HCEC 1CT (cell line): ENCODE data around the gene VCAN.
"Not testable (repeated sequence)": the region's sequence is repeated elsewhere in the genome, so short reads cannot be mapped to it uniquely, and the experiment has no call there.

Experiments used
- DNase-seq: peaks from one replicate; pipeline ENCODE4 v3.0.0-alpha.2; 2017

VCAN gene

GRCh38 chr5:83471405-83472212, at the start of gene VCAN:
TSS of gene VCAN (plus strand) at chr5:83471744. CDS start at chr5:83483519, 11,775 bp downstream.
- DNase-seq: peak; percentile 67

GRCh38 chr5:83422284-83422683, 49.3 kb upstream of the VCAN start:
- no peak for DNase-seq

- no peak for DNase-seq
Measured at GRCh38 chr5:83426855-83427254, 44.7 kb upstream of the VCAN start.

GRCh38 chr5:83428126-83428525, 43.4 kb upstream of the VCAN start:
- no peak for DNase-seq

GRCh38 chr5:83428890-83429289, 42.7 kb upstream of the VCAN start:
- DNase-seq: no peak

- DNase-seq: peak; percentile 64
Measured at GRCh38 chr5:83430130-83431010, 41.2 kb upstream of the VCAN start.

GRCh38 chr5:83433891-83434290, 37.7 kb upstream of the VCAN start:
- peak; percentile 7 for DNase-seq

- no peak for DNase-seq
Measured at GRCh38 chr5:83434946-83435345, 36.6 kb upstream of the VCAN start.

GRCh38 chr5:83436276-83436675, 35.3 kb upstream of the VCAN start:
- DNase-seq: no peak

- DNase-seq: not testable (repeated sequence)
Measured at GRCh38 chr5:83437697-83438096, 33.8 kb upstream of the VCAN start.

- no peak for DNase-seq
Measured at GRCh38 chr5:83440826-83441225, 30.7 kb upstream of the VCAN start.

GRCh38 chr5:83441747-83442146, 29.8 kb upstream of the VCAN start:
- no peak for DNase-seq

GRCh38 chr5:83443534-83443933, 28.0 kb upstream of the VCAN start:
- no peak for DNase-seq

GRCh38 chr5:83444445-83444844, 27.1 kb upstream of the VCAN start:
- no peak for DNase-seq

GRCh38 chr5:83446253-83446947, 25.1 kb upstream of the VCAN start:
- no peak for DNase-seq

GRCh38 chr5:83447533-83447932, 24.0 kb upstream of the VCAN start:
- DNase-seq: no peak

GRCh38 chr5:83450183-83450966, 21.2 kb upstream of the VCAN start:
- no peak for DNase-seq

GRCh38 chr5:83450967-83451248, 20.6 kb upstream of the VCAN start:
- no peak for DNase-seq

- no peak for DNase-seq
Measured at GRCh38 chr5:83451955-83452354, 19.6 kb upstream of the VCAN start.

- DNase-seq: no peak
Measured at GRCh38 chr5:83453937-83454336, 17.6 kb upstream of the VCAN start.

- no peak for DNase-seq
Measured at GRCh38 chr5:83464261-83464660, 7.3 kb upstream of the VCAN start.

GRCh38 chr5:83467371-83468035, 4.0 kb upstream of the VCAN start:
- peak; percentile 8 for DNase-seq
